Transverse colon (tissue), 4 donors: ENCODE measurements around the gene ETHE1. TPM values are rescaled to one million over a fixed set of nuclear protein-coding genes. Genes with fewer than 3 reads are reported as not detected.

ENCODE experiments used
- DNase-seq: peaks from one replicate; pipeline ENCODE4 v3.0.0-alpha.2; 2019
- H3K27ac ChIP-seq, 4 donors: fragments of 200-600 bp; sonication (generic); 2 replicates each; pipeline ENCODE4 v1.5.1; 2016 to 2018; ENCODE audit warnings: inconsistent platforms in 4 of 4
- H3K27me3 ChIP-seq: fragments of 200-600 bp; sonication (generic); 2 replicates; pipeline ENCODE4 v1.5.1; 2017; ENCODE audit warnings: inconsistent platforms
- H3K36me3 ChIP-seq, 4 donors: fragments of 200-600 bp; sonication (generic); 2 replicates each; pipeline ENCODE4 v1.5.1; 2017 to 2019; ENCODE audit warnings: inconsistent platforms in 4 of 4
- H3K4me1 ChIP-seq, 4 donors: fragments of 200-600 bp; sonication (generic); 2 replicates each; pipeline ENCODE4 v1.5.1; 2017 to 2020; ENCODE audit warnings: inconsistent platforms in 4 of 4
- H3K4me3 ChIP-seq, 4 donors: fragments of 200-600 bp; sonication (generic); 1 replicate in 1 of 4; 2 replicates in 3 of 4; pipeline versions ENCODE4 v1.5.1 to v1.6.1; 2017 to 2019; ENCODE audit warnings: inconsistent platforms in 4 of 4
- H3K9me3 ChIP-seq, 2 donors: fragments of 200-600 bp; sonication (generic); 2 replicates each; pipeline ENCODE4 v1.5.1; 2017 to 2019; ENCODE audit warnings: inconsistent platforms in 2 of 2
- EP300 ChIP-seq: sonication (generic); formaldehyde crosslinking; IDR thresholded peaks from one replicate; pipeline ENCODE4 v1.6.1; 2017; ENCODE audit warnings: antibody characterized with exemption, low read depth
- POLR2A ChIP-seq: fragments of 450-650 bp; IDR thresholded peaks from one replicate; pipeline ENCODE4 v1.6.1; 2016; ENCODE audit warnings: antibody characterized with exemption, mild to moderate bottlenecking, moderate library complexity
- POLR2AphosphoS5 ChIP-seq, 3 donors: sonication (generic); formaldehyde crosslinking; IDR thresholded peaks; one replicate each; pipeline ENCODE4 v1.6.1; 2016; ENCODE audit warnings: antibody characterized with exemption in 3 of 3
- whole genome bisulfite sequencing, 2 donors: methylation state at CpG; one replicate each; pipeline ENCODE4 v1.1.5; 2018; ENCODE audit warnings: low coverage in 1 of 2; 5-methylcytosine and 5-hydroxymethylcytosine counted together
- in situ Hi-C, 4 donors: fragments of 200-750 bp; cut with MboI; loops; one replicate each; pipeline versions ENCODE4 v1.15.0 to v1.15.1; 2017; ENCODE audit warnings: low sequenced_read_pairs in 3 of 4, low pct_ligation_motif_present in 1 of 4, low pct_unique_long_range_greater_than_20kb in 1 of 4
- intact Hi-C: fragments of 100-400 bp; cut with DNase I; formaldehyde crosslinking; loops from one replicate; pipeline ENCODE4 v1.15.1; 2023; ENCODE audit warnings: low total_unique reads
- total RNA-seq, 4 donors: library from RNA; depleted of rRNA; stranded (reverse); fragments of >200 nt; gene quantifications; one replicate each; pipeline ENCODE4 v1.1.0, GENCODE V29; 2016
- TF ChIP-seq, protein P1 (sequence below), 5 experiments: fragments of 200-600 bp in 3 of 5; fragments of 450-650 bp in 2 of 5; sonication (generic) in 3 of 5; IDR thresholded peaks; 1 replicate in 2 of 5; 2 replicates in 3 of 5; pipeline ENCODE4 v1.5.1; 2016 to 2017; ENCODE audit warnings: antibody characterized with exemption in 5 of 5, inconsistent platforms in 3 of 5, mild to moderate bottlenecking in 2 of 5, moderate library complexity in 1 of 5

ETHE1 gene
- total RNA-seq, 4 donors from 2014 or later, result 438 to 667 (median 458) TPM

DNA sequence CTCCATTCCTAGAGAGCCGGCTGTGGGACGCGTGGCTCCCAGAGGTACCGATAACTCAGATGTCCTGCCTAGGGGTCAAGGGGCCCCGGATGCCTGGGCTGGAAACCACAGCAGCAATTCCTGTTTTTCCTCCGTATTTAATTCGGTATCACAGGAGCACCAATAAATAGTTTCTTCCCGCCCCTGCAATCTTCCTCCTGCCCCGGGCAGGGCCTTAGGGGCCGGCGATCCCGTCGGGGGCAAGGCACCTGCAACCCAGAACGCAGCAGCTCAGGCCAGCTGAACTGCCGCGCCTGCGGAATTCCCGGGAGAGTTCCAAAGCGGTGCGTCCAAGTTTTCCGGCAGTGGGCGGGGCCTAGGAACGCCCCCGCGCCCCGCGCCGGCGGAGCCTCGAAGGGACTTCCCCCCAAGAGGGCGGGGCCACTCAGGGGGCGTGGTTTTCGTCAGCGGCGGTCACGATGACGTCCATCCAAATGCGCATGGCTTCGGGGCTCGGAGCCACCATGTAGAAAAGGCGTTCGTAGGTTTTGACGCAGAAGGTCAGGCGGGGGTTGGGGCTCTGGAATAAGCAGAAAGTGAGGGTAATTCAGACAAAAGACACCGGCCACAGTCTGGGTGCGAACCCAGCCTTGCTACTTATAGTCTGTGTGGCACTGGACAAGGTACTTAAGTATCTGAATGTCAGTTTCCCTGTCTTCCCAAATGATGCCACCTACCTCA lies 51.9 kb downstream of the ETHE1 start:
- peak; percentile 97 for DNase-seq
- intact Hi-C loops (loop anchor here (2.0 kb wide), 1 partner anchor 28 kb away; no protein-coding TSS in a partner anchor), in situ Hi-C loops (no loop called here)
- Histone ChIP-seq H3K27ac (peak overlapping the region; percentile 76 to 84 (median 82)), H3K4me1 (peaks cover 3 to 17% (median 8%) of the 10 kb centered on the region in 4 donors), H3K27me3 (no peaks in the 10 kb centered on the region), H3K4me3 (peak overlapping the region; percentile 16 to 45 (median 23)), H3K9me3 (no peaks in the 10 kb centered on the region), H3K36me3 (no peaks in the 10 kb centered on the region)
- WGBS, 2 donors, result 0 to 6% methylated on average over 3 to 44 of the region's 46 CpGs
- TF ChIP-seq, protein P1, sequence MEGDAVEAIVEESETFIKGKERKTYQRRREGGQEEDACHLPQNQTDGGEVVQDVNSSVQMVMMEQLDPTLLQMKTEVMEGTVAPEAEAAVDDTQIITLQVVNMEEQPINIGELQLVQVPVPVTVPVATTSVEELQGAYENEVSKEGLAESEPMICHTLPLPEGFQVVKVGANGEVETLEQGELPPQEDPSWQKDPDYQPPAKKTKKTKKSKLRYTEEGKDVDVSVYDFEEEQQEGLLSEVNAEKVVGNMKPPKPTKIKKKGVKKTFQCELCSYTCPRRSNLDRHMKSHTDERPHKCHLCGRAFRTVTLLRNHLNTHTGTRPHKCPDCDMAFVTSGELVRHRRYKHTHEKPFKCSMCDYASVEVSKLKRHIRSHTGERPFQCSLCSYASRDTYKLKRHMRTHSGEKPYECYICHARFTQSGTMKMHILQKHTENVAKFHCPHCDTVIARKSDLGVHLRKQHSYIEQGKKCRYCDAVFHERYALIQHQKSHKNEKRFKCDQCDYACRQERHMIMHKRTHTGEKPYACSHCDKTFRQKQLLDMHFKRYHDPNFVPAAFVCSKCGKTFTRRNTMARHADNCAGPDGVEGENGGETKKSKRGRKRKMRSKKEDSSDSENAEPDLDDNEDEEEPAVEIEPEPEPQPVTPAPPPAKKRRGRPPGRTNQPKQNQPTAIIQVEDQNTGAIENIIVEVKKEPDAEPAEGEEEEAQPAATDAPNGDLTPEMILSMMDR (IDR thresholded peaks at IDR 0.05), result no peak
- TF ChIP-seq POLR2AphosphoS5 (IDR thresholded peaks at IDR 0.05) (peak; percentile 47 to 79 (median 52)), POLR2A (peak; percentile 36), EP300 (no peak)

DNA sequence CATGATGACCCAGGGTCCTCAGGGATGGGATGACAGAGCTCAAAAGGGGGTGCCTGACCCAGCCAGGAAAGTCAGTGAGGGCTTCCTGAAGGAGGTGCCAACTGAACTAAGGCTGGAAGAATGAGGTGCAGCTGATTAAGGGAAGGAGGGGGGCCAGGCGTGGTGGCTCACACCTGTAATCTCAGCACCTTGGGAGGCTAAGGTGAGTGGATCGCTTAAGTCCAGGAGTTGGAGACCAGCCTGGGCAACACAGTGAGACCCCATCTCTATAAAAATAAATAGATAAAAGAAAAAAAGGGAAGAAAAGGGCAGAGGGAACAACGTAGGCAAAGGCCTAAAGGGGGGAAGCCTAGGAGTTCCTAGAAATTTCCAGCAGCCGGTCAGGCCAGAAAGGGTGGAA lies 52.5 kb downstream of the ETHE1 start:
- peak overlapping the region in 2 of 4 donors; percentile 24 to 45 for H3K4me3 ChIP-seq
- 42 to 75% methylated on average over 3 to 4 of the region's 4 CpGs for WGBS, 2 donors
- intact Hi-C loops, result loop anchor here (2.0 kb wide), 1 partner anchor 28 kb away; no protein-coding TSS in a partner anchor
- TF ChIP-seq EP300 (no peak), POLR2AphosphoS5 (IDR thresholded peaks at IDR 0.05) (no peak), POLR2A (no peak)
- TF ChIP-seq, protein P1 (IDR thresholded peaks at IDR 0.05), result no peak
- H3K4me1 ChIP-seq, result peaks cover 3 to 17% (median 8%) of the 10 kb centered on the region in 4 donors
- in situ Hi-C loops, result no loop called here
- H3K27ac ChIP-seq, result peak overlapping the region; percentile 76 to 84 (median 82)
- no peaks in the 10 kb centered on the region for H3K27me3 ChIP-seq
- H3K9me3 ChIP-seq, result no peaks in the 10 kb centered on the region
- no peaks in the 10 kb centered on the region for H3K36me3 ChIP-seq
- no peak for DNase-seq

DNA sequence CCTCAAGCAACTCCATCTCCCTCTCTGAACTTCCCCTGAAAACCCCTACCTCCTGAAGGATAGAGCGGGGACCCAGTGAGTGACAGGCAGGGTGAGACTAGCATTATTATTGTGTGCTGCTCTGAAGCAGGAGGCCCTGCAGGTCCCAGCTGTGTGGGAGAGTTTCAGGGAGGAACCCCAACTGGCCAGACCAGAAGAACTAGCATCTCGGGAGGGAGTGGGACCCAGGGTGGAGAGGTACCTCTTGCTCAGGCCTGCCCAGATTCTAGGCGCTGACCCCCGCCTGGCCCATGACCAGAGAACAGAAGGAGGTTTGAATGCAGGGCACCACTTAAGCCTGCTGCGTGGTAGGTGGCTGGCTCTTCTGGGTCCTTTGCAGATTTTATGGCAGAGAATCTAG lies 55.9 kb downstream of the ETHE1 start:
- Histone ChIP-seq H3K4me3 (no peak overlapping the region), H3K27ac (no peak overlapping the region), H3K4me1 (peaks cover 3 to 26% (median 8%) of the 10 kb centered on the region in 4 donors), H3K36me3 (no peaks in the 10 kb centered on the region), H3K27me3 (no peaks in the 10 kb centered on the region), H3K9me3 (no peaks in the 10 kb centered on the region)
- in situ Hi-C loops (no loop called here), intact Hi-C loops (no loop called here)
- 62% methylated on average over 5 of the region's 5 CpGs; no CpG with 5 or more reads in 1 of the 2 donors for WGBS, 2 donors
- DNase-seq, result no peak
- TF ChIP-seq EP300 (no peak), POLR2A (no peak)
- TF ChIP-seq, protein P1 (IDR thresholded peaks at IDR 0.05), result no peak

DNA sequence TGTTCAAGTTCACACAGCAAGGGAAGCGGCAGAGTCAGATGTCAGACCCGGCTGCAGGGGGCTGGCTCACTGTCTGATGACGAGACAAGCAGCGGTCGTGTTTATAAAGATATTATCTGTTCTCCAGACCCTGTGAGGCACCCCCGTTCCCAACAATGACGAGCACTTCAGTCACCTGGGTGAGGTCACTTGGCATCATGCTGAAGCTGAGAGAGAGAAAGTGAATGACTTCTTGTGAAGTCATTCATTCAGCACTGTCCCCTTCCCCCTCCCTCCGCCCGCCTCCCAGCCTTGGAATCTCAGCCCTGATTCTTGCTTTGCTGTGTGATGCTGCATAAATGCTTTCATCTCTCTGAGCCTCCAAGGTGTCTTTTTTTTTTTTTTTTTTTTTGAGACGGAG lies 56.7 kb downstream of the ETHE1 start:
- Histone ChIP-seq H3K36me3 (no peaks in the 10 kb centered on the region), H3K9me3 (no peaks in the 10 kb centered on the region), H3K4me3 (no peak overlapping the region), H3K27ac (no peak overlapping the region), H3K27me3 (no peaks in the 10 kb centered on the region), H3K4me1 (peaks cover 6 to 22% (median 7%) of the 10 kb centered on the region in 4 donors)
- TF ChIP-seq, protein P1 (IDR thresholded peaks at IDR 0.05), result no peak
- no peak for DNase-seq
- in situ Hi-C loops (no loop called here), intact Hi-C loops (no loop called here)
- 72 to 80% methylated on average over 2 to 10 of the region's 10 CpGs for WGBS, 2 donors
